Stomach (tissue), 9 donors: Measurements from ENCODE around the gene ABHD2. TPM values are rescaled to one million over a fixed set of nuclear protein-coding genes. Genes with fewer than 3 reads are reported as not detected.

Experiments used
- DNase-seq, 2 donors: peaks; one replicate each; pipeline versions ENCODE4 v3.0.0 to v3.0.0-alpha.2; 2013 to 2019
- H3K27ac ChIP-seq, 5 donors: fragments of 200-600 bp in 4 of 5; sonication (generic) in 4 of 5; one replicate each; pipeline ENCODE4 v1.5.1; 2013 to 2019; ENCODE audit warnings: mild to moderate bottlenecking in 1 of 5, moderate library complexity in 1 of 5
- H3K27me3 ChIP-seq, 3 donors: fragments of 200-600 bp; sonication (generic); one replicate each; pipeline ENCODE4 v1.5.1; 2017 to 2019; ENCODE audit warnings: mixed run types in 1 of 3
- H3K36me3 ChIP-seq, 4 donors: fragments of 200-600 bp; sonication (generic); 1 replicate in 3 of 4; 2 replicates in 1 of 4; pipeline ENCODE4 v1.5.1; 2016 to 2019
- H3K4me1 ChIP-seq, 4 donors: fragments of 200-600 bp; sonication (generic); one replicate each; pipeline ENCODE4 v1.5.1; 2016 to 2019
- H3K4me3 ChIP-seq, 4 donors: fragments of 200-600 bp; sonication (generic) in 3 of 4; one replicate each; pipeline ENCODE4 v1.5.1; 2016 to 2019; ENCODE audit warnings: mild to moderate bottlenecking in 1 of 4
- H3K9me3 ChIP-seq, 4 donors: fragments of 200-600 bp; sonication (generic); one replicate each; pipeline ENCODE4 v1.5.1; 2016 to 2019
- CTCF ChIP-seq, 7 experiments: fragments of 450-650 bp in 4 of 7; fragments of 200-600 bp in 3 of 7; sonication (generic) in 3 of 7; IDR thresholded peaks; one replicate each; pipeline ENCODE4 v1.5.1; 2016 to 2019; ENCODE audit warnings: antibody characterized with exemption in 7 of 7, control low read depth in 2 of 7, mild to moderate bottlenecking in 1 of 7
- EP300 ChIP-seq: sonication (generic); formaldehyde crosslinking; IDR thresholded peaks from one replicate; pipeline ENCODE4 v1.6.1; 2017; ENCODE audit warnings: antibody characterized with exemption
- POLR2A ChIP-seq, 4 donors: fragments of 450-650 bp; IDR thresholded peaks; one replicate each; pipeline ENCODE4 v1.6.1; 2016; ENCODE audit warnings: antibody characterized with exemption in 4 of 4, control low read depth in 2 of 4, mild to moderate bottlenecking in 1 of 4, moderate library complexity in 1 of 4
- POLR2AphosphoS5 ChIP-seq, 3 donors: sonication (generic); formaldehyde crosslinking; IDR thresholded peaks; one replicate each; pipeline ENCODE4 v1.6.1; 2016; ENCODE audit warnings: antibody characterized with exemption in 3 of 3
- whole genome bisulfite sequencing, 5 donors: extraction: QIAGEN DNeasy Blood & Tissue Kit in 3 of 5; methylation state at CpG; one replicate each; pipeline versions ENCODE4 v1.1.5 to v1.1.7; 2013 to 2018; 5-methylcytosine and 5-hydroxymethylcytosine counted together
- intact Hi-C: fragments of 100-400 bp; cut with DNase I; formaldehyde crosslinking; loops from one replicate; pipeline ENCODE4 v1.15.1; 2023; ENCODE audit warnings: low total_unique reads
- polyA plus RNA-seq, 3 donors: library from polyadenylated mRNA; stranded (reverse); fragments of 200-250 nt; gene quantifications; one replicate each; pipeline ENCODE4 v1.2.3, GENCODE V29; 2013
- total RNA-seq, 5 donors: library from RNA; depleted of rRNA; stranded (reverse); fragments of >200 nt; gene quantifications; one replicate each; pipeline versions ENCODE4 v1.1.0 to v1.2.3, GENCODE V29; 2014 to 2016
- donor health status: healthy with polysubstance abuse.
- donor health status: Bipolar disorder and iron deficiency.
- donor health status: healthy.

ABHD2 gene
- total and polyA plus RNA-seq, 8 donors, result 5.1 to 192 (median 70.3) TPM

DNA sequence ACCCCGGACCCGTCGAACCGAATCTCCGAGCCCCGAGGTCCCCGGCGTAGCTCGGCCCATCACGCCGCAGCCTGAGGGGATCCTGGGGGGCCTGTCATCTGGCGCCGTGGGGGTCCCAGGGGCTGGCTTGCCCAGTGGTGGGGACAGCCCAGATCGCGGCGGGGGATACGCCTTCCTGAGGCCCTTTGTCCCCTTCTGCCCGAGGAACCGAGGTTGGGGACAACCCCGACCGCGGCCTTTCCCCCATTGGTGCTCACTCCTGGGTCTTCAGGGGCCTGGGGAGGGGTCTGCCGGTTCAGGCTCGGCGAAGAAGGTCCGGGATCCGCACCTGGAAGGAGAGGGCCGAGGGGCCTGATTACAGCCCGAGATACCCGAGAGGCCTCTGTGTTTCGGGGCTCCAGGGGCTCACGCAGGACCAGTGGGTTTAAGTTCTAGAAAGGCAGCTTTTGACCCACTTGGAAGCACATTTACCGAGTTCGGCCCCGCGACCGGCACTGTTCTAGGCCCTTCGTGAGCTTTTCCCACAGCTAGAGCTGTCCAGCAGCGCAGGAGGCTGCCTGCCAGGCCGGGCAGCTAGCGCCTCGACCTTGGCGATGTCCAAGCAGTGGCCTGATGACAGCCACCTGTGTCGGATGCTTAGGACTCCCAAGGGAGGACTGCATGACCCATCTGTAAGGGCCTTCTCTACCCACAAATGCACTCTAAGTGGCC is 504 bp downstream of the ABHD2 start:
- intact Hi-C loops, result no loop called here
- H3K36me3 ChIP-seq, result no peaks in the 10 kb centered on the region
- 2 to 6% (median 4%) methylated on average over 11 to 44 of the region's 44 CpGs for WGBS, 5 donors
- peak; percentile 55 to 61 for DNase-seq
- H3K4me1 ChIP-seq, result peaks cover 36 to 68% (median 55%) of the 10 kb centered on the region in 4 donors
- H3K4me3 ChIP-seq, result peak overlapping the region; percentile 72 to 90 (median 78)
- TF ChIP-seq CTCF (IDR thresholded peaks at IDR 0.05), result no peak
- no peak for TF ChIP-seq POLR2AphosphoS5 (IDR thresholded peaks at IDR 0.05)
- TF ChIP-seq EP300, result no peak
- no peak for TF ChIP-seq POLR2A (IDR thresholded peaks at IDR 0.05)
- no peaks in the 10 kb centered on the region for H3K27me3 ChIP-seq
- H3K27ac ChIP-seq, result peak overlapping the region; percentile 92 to 95 (median 93)
- no peaks in the 10 kb centered on the region for H3K9me3 ChIP-seq

GRCh38 chr15:89089316-89090230 is 1.3 kb downstream of the ABHD2 start:
- H3K4me3 ChIP-seq, result peak overlapping the region; percentile 72 to 90 (median 78)
- WGBS, 5 donors, result 35 to 58% (median 43%) methylated on average over 5 of the region's 5 CpGs
- H3K36me3 ChIP-seq, result peaks cover 0 to 5% (median 0%) of the 10 kb centered on the region in 4 donors
- no peak for TF ChIP-seq POLR2AphosphoS5 (IDR thresholded peaks at IDR 0.05)
- TF ChIP-seq POLR2A (IDR thresholded peaks at IDR 0.05), result no peak
- no peak for TF ChIP-seq EP300
- TF ChIP-seq CTCF (IDR thresholded peaks at IDR 0.05), result no peak
- no peak for DNase-seq
- peaks cover 41 to 76% (median 62%) of the 10 kb centered on the region in 4 donors for H3K4me1 ChIP-seq
- peak overlapping the region; percentile 92 to 95 (median 93) for H3K27ac ChIP-seq
- intact Hi-C loops, result no loop called here
- no peaks in the 10 kb centered on the region for H3K27me3 ChIP-seq
- no peaks in the 10 kb centered on the region for H3K9me3 ChIP-seq

GRCh38 chr15:89090791-89091626 is 2.8 kb downstream of the ABHD2 start:
- peak; percentile 78 for DNase-seq
- intact Hi-C loops, result no loop called here
- H3K4me1 ChIP-seq, result peaks cover 50 to 83% (median 64%) of the 10 kb centered on the region in 4 donors
- H3K27me3 ChIP-seq, result no peaks in the 10 kb centered on the region
- peak; percentile 46 to 92 (median 91) for TF ChIP-seq POLR2AphosphoS5 (IDR thresholded peaks at IDR 0.05)
- TF ChIP-seq CTCF (IDR thresholded peaks at IDR 0.05), result no peak
- peaks cover 0 to 11% (median 3%) of the 10 kb centered on the region in 4 donors for H3K36me3 ChIP-seq
- peak overlapping the region; percentile 81 to 95 (median 93) for H3K27ac ChIP-seq
- WGBS, 5 donors, result 11 to 22% (median 15%) methylated on average over 12 of the region's 12 CpGs
- no peaks in the 10 kb centered on the region for H3K9me3 ChIP-seq
- peak overlapping the region; percentile 72 to 90 (median 78) for H3K4me3 ChIP-seq
